IMR-90 (cell line): Measurements from ENCODE around the gene TMEM53.

Experiments
- POLR2A ChIP-seq: IDR thresholded peaks from 2 replicates; pipeline ENCODE4 v1.6.1; 2012; ENCODE audit warnings: mild to moderate bottlenecking, low read depth, low read length
- RAD21 ChIP-seq: IDR thresholded peaks from 2 replicates; pipeline ENCODE4 v1.6.1; 2012; ENCODE audit warnings: low read length, improper control_type of control experiment
- RCOR1 ChIP-seq: IDR thresholded peaks from 2 replicates; pipeline ENCODE4 v1.6.1; 2012; ENCODE audit warnings: mild to moderate bottlenecking, low read length, improper control_type of control experiment; ENCODE audit not compliant: insufficient replicate concordance
- SMC3 ChIP-seq: fragments of 150-350 bp; IDR thresholded peaks from 2 replicates; pipeline ENCODE4 v1.6.1; 2016; ENCODE audit warnings: low read depth, mild to moderate bottlenecking, antibody characterized with exemption, low read length, moderate library complexity
- TF ChIP-seq, protein P1 (sequence below): conservative IDR thresholded peaks from 2 replicates; pipeline ENCODE4 v1.5.1; 2012; ENCODE audit warnings: mild to moderate bottlenecking, low read depth, low read length, improper control_type of control experiment
- TF ChIP-seq, protein P2 (sequence below): fragments of 150-350 bp; IDR thresholded peaks from 2 replicates; pipeline ENCODE4 v1.6.1; 2017; ENCODE audit warnings: mild to moderate bottlenecking, antibody characterized with exemption, low read length, low read depth

DNA sequence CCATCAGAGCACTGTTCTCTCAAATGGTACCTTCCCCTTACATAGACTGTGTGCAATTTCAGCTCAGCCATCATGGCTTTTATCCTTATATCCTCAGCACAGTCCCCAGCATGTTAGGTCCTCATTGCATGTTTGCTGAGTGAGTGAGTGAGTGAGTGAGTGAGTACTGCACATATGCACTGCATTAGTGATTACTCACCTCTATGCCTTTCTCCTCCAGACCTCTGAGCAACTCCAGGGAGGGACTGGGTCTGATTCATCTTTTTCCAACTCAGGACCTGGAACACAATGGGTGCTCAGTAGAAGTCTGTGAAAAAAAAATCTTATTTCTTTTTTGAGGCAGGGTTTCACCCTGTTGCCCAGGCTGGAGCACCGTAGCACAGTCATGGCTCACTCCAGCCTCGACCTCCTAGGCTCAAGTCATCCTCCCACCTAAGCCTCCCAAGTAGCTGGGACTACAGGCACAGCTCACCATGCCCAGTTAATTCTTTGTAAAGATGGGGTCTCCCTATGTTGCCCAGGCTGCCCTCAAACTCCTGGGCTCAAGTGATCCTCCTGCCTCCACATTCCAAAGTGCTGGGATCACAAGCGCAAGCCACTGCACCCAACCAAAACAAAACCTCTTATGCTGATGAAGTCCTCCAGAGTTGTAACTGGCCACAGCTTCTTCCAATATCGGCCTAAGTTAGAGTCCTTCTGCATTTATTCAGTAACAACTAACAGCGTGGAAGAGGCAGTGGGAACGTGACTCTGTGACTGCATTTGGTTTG lies 33.0 kb upstream of the TMEM53 start:
- no peak for TF ChIP-seq POLR2A
- TF ChIP-seq SMC3 = no peak
- TF ChIP-seq, protein P1, sequence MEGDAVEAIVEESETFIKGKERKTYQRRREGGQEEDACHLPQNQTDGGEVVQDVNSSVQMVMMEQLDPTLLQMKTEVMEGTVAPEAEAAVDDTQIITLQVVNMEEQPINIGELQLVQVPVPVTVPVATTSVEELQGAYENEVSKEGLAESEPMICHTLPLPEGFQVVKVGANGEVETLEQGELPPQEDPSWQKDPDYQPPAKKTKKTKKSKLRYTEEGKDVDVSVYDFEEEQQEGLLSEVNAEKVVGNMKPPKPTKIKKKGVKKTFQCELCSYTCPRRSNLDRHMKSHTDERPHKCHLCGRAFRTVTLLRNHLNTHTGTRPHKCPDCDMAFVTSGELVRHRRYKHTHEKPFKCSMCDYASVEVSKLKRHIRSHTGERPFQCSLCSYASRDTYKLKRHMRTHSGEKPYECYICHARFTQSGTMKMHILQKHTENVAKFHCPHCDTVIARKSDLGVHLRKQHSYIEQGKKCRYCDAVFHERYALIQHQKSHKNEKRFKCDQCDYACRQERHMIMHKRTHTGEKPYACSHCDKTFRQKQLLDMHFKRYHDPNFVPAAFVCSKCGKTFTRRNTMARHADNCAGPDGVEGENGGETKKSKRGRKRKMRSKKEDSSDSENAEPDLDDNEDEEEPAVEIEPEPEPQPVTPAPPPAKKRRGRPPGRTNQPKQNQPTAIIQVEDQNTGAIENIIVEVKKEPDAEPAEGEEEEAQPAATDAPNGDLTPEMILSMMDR = no peak
- no peak for TF ChIP-seq RAD21
- no peak for TF ChIP-seq RCOR1
- TF ChIP-seq, protein P2, sequence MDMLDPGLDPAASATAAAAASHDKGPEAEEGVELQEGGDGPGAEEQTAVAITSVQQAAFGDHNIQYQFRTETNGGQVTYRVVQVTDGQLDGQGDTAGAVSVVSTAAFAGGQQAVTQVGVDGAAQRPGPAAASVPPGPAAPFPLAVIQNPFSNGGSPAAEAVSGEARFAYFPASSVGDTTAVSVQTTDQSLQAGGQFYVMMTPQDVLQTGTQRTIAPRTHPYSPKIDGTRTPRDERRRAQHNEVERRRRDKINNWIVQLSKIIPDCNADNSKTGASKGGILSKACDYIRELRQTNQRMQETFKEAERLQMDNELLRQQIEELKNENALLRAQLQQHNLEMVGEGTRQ = no peak
